Measurements from ENCODE around the gene CORO2A. TPM values are rescaled to one million over a fixed set of nuclear protein-coding genes. Genes with fewer than 3 reads are reported as not detected.
A peak's percentile ranks its signal among the peaks of the same experiment; 100 is the strongest.

The CORO2A gene
- total RNA-seq, 4 donors from 2014 or later, result 0.77 to 4.8 (median 0.86) TPM

DNA sequence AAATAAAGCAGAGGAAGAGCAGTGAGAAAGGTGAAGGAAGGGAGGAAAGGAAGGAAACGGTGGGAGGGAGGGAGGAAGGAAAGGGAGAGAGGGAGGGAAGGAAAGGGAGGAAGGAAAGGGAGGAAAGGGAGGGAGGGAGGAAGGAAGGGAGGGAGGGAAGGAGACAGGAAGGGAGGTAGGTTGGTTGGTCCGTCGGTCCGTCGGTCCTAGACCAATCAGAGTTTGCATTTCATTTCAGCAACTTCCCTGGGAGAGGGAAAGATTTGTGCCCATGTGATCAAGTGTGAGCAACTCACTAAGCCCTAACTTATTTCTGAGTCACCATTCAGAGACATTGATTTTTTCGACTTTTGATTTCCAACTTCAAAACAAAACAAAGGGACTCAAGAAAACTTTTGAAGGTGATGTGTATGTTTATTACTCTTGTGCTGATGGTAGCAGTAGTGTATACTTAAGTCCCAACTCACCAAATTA lies 117.1 kb downstream of the CORO2A start:
- peaks cover 0 to 10% (median 0%) of the 10 kb centered on the region in 3 donors for H3K4me1 ChIP-seq
- H3K27ac ChIP-seq, result peak overlapping the region in 1 of 4 donors; percentile 28
- TF ChIP-seq EP300 (IDR thresholded peaks at IDR 0.05) (no peak), POLR2A (IDR thresholded peaks at IDR 0.05) (no peak), POLR2AphosphoS5 (IDR thresholded peaks at IDR 0.05) (no peak)
- ATAC-seq, result peak; percentile 76
- 39 to 64% methylated on average over 5 to 6 of the region's 6 CpGs for WGBS, 2 donors (ENCODE audit: low coverage in 1 of 2)
- H3K36me3 ChIP-seq, result peaks cover 0 to 38% of the 10 kb centered on the region in 2 donors
- H3K4me3 ChIP-seq, result no peak overlapping the region
- H3K27me3 ChIP-seq, result no peaks in the 10 kb centered on the region
- no peaks in the 10 kb centered on the region for H3K9me3 ChIP-seq

DNA sequence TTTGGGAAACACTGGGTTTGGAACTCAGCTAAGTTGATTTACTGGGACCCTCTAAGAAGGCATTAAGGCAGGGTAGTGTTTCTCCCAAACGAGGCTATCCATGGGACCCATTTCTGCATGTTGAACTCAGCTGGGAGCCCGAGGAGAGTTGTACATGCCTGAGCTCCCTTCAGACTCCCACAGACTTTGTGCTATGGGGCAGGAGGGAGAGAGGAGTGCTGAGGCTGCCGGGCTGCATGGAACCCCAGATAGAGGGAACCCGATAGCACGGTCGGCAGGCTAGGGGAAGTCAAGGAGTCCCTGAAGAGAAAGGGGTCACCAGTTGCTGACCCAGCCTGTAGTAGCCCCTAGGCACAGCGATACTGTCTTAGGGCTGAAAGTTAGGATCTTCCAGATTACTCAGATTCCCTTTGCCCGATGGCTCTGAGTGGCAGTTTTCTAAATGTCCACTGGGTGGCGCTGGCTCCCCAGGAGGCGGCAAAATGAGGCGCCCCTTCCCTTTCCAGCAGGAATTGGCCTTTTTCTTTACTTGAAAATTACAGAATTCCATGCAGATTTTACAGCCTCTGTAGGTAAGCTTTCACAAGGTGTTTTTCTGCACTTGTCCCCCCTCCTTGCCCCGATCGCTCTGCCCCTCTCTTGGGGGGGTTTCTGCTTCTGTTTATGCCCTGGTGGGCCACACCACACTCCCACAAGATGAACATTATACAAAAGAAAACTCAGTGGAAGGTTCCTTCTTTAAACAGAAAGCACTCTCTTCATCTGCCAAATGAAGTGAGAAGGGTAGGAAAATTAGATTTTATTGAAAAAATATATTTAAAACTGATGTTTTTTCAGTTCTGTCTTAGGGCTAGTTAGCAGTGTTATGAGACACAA lies 118.1 kb downstream of the CORO2A start:
- peaks cover 0 to 10% (median 0%) of the 10 kb centered on the region in 3 donors for H3K4me1 ChIP-seq
- no peak for ATAC-seq
- no peaks in the 10 kb centered on the region for H3K9me3 ChIP-seq
- 5 to 27% methylated on average over 3 to 4 of the region's 13 CpGs for WGBS, 2 donors (ENCODE audit: low coverage in 1 of 2)
- no peak overlapping the region for H3K4me3 ChIP-seq
- H3K27me3 ChIP-seq, result no peaks in the 10 kb centered on the region
- TF ChIP-seq, protein P1, sequence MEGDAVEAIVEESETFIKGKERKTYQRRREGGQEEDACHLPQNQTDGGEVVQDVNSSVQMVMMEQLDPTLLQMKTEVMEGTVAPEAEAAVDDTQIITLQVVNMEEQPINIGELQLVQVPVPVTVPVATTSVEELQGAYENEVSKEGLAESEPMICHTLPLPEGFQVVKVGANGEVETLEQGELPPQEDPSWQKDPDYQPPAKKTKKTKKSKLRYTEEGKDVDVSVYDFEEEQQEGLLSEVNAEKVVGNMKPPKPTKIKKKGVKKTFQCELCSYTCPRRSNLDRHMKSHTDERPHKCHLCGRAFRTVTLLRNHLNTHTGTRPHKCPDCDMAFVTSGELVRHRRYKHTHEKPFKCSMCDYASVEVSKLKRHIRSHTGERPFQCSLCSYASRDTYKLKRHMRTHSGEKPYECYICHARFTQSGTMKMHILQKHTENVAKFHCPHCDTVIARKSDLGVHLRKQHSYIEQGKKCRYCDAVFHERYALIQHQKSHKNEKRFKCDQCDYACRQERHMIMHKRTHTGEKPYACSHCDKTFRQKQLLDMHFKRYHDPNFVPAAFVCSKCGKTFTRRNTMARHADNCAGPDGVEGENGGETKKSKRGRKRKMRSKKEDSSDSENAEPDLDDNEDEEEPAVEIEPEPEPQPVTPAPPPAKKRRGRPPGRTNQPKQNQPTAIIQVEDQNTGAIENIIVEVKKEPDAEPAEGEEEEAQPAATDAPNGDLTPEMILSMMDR (IDR thresholded peaks at IDR 0.05), result peak; percentile 68 to 90 (median 80)
- TF ChIP-seq POLR2AphosphoS5 (IDR thresholded peaks at IDR 0.05), result no peak
- peak overlapping the region in 1 of 4 donors; percentile 28 for H3K27ac ChIP-seq
- peaks cover 0 to 31% of the 10 kb centered on the region in 2 donors for H3K36me3 ChIP-seq

DNA sequence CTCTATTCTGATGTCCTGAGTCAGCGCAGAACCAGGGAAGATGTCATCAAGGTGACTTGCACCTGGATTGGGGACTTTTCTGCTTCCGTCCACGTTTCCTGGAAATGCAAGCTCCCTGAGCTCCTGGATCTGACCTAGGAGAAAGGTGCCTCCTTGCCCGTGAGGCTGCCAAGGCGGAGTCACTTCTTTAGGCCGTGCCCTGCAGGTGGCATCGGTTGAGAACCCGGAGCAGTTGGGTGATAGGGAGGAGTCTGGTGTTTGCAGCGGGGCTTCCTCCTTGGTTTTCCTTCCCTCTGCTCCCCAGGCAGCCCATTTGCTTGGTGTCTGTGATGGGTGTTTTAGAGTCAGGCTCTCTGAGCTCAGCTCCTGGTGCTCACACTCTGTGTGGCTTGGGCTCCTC lies 120.7 kb downstream of the CORO2A start:
- H3K27ac ChIP-seq, result no peak overlapping the region
- H3K36me3 ChIP-seq, result peaks cover 0 to 16% of the 10 kb centered on the region in 2 donors
- no peaks in the 10 kb centered on the region for H3K9me3 ChIP-seq
- WGBS, 2 donors (ENCODE audit: low coverage in 1 of 2), result 94 to 95% methylated on average over 3 to 5 of the region's 9 CpGs
- no peak for TF ChIP-seq POLR2AphosphoS5 (IDR thresholded peaks at IDR 0.05)
- TF ChIP-seq, protein P1 (IDR thresholded peaks at IDR 0.05), result no peak
- TF ChIP-seq POLR2A (IDR thresholded peaks at IDR 0.05), result no peak
- TF ChIP-seq EP300 (IDR thresholded peaks at IDR 0.05), result no peak
- peaks cover 0 to 10% (median 0%) of the 10 kb centered on the region in 3 donors for H3K4me1 ChIP-seq
- no peaks in the 10 kb centered on the region for H3K27me3 ChIP-seq
- no peak overlapping the region for H3K4me3 ChIP-seq
- no peak for ATAC-seq

Small RNA genes lying within 50 kb of the gene (small RNA-seq; reads per million reads assigned to genes)
- gene MIR6854 (0 reads per million in 4 donors), gene RF00017 (0 reads per million in 4 donors)

Other genes with a start within 250 kb of the CORO2A start
- 10 to 100 TPM; 33.0 to 41.0 (median 36.1) TPM for gene ANP32B, start 209.3 kb downstream of the CORO2A start, total RNA-seq
- gene NANS, start 135.9 kb downstream of the CORO2A start, total RNA-seq, result 10 to 100 TPM; 21.5 to 58.3 (median 40.0) TPM
- gene TRIM14, start 73.4 kb downstream of the CORO2A start, total RNA-seq, result 10 to 100 TPM in 3 of 4 donors, 1 to 10 TPM in 1; 7.5 to 12.5 (median 10.5) TPM
- gene TBC1D2, start 63.0 kb upstream of the CORO2A start, total RNA-seq, result 1 to 10 TPM; 4.9 to 9.8 (median 7.8) TPM